KOPT-K1 (cell line): ENCODE results near the gene ZNF385C.
"Not testable (repeated sequence)": the region's sequence is repeated elsewhere in the genome, so short reads cannot be mapped to it uniquely, and the experiment has no call there.

ENCODE experiments used
- H3K27ac ChIP-seq: fragments of 200-600 bp; sonication (generic); 2 replicates; pipeline ENCODE4 v1.5.1; 2016; ENCODE audit warnings: antibody characterized with exemption, mild to moderate bottlenecking, low read depth, low read length; ENCODE audit not compliant: poor library complexity, severe bottlenecking
- H3K36me3 ChIP-seq: fragments of 200-600 bp; sonication (generic); 2 replicates; pipeline ENCODE4 v1.5.1; 2017; ENCODE audit warnings: antibody characterized with exemption, mild to moderate bottlenecking, low read length, moderate library complexity; ENCODE audit not compliant: insufficient read depth
- H3K9me3 ChIP-seq: fragments of 200-600 bp; sonication (generic); 2 replicates; pipeline ENCODE4 v1.5.1; 2017; ENCODE audit warnings: antibody characterized with exemption, low read length, mild to moderate bottlenecking; ENCODE audit not compliant: insufficient read depth, poor library complexity, severe bottlenecking

The ZNF385C gene

GRCh38 chr17:42039794-42040763 is 58.2 kb downstream of the ZNF385C start:
- no peaks in the 10 kb centered on the region for H3K9me3 ChIP-seq
- no peaks in the 10 kb centered on the region for H3K36me3 ChIP-seq
- H3K27ac ChIP-seq: no peak overlapping the region

GRCh38 chr17:42038221-42038973 is 59.9 kb downstream of the ZNF385C start:
- Histone ChIP-seq H3K27ac (no peak overlapping the region), H3K36me3 (no peaks in the 10 kb centered on the region), H3K9me3 (no peaks in the 10 kb centered on the region)

GRCh38 chr17:42034059-42034458 is 64.2 kb downstream of the ZNF385C start:
- no peaks in the 10 kb centered on the region for H3K9me3 ChIP-seq
- H3K36me3 ChIP-seq: no peaks in the 10 kb centered on the region
- peak overlapping the region; percentile 2 for H3K27ac ChIP-seq

GRCh38 chr17:42031584-42031983 is 66.7 kb downstream of the ZNF385C start:
- Histone ChIP-seq H3K27ac (no peak overlapping the region), H3K9me3 (no peaks in the 10 kb centered on the region), H3K36me3 (no peaks in the 10 kb centered on the region)

GRCh38 chr17:42028791-42029127 is 69.5 kb downstream of the ZNF385C start:
- no peaks in the 10 kb centered on the region for H3K9me3 ChIP-seq
- H3K36me3 ChIP-seq: peaks cover 16% of the 10 kb centered on the region
- H3K27ac ChIP-seq: no peak overlapping the region

- Histone ChIP-seq H3K36me3 (peaks cover 22% of the 10 kb centered on the region), H3K9me3 (no peaks in the 10 kb centered on the region), H3K27ac (peak overlapping the region; percentile 2)
These were observed 70.1 kb downstream of the ZNF385C start for GRCh38 chr17:42027961-42028790.

- Histone ChIP-seq H3K27ac (peak overlapping the region; percentile 2), H3K9me3 (no peaks in the 10 kb centered on the region), H3K36me3 (peaks cover 28% of the 10 kb centered on the region)
These were observed 70.7 kb downstream of the ZNF385C start for GRCh38 chr17:42027590-42027889.

GRCh38 chr17:42026857-42027589 is 71.2 kb downstream of the ZNF385C start:
- H3K27ac ChIP-seq: no peak overlapping the region

GRCh38 chr17:42025936-42026335 is 72.3 kb downstream of the ZNF385C start:
- Histone ChIP-seq H3K36me3 (peaks cover 39% of the 10 kb centered on the region), H3K27ac (no peak overlapping the region), H3K9me3 (no peaks in the 10 kb centered on the region)

More at GRCh38 chr17:42026857-42027589, 71.2 kb downstream of the ZNF385C start:
- Histone ChIP-seq H3K36me3 (peaks cover 34% of the 10 kb centered on the region), H3K9me3 (no peaks in the 10 kb centered on the region)

GRCh38 chr17:42025191-42025579 is 73.1 kb downstream of the ZNF385C start:
- Histone ChIP-seq H3K27ac (no peak overlapping the region), H3K36me3 (peaks cover 39% of the 10 kb centered on the region), H3K9me3 (no peaks in the 10 kb centered on the region)

- H3K9me3 ChIP-seq: no peaks in the 10 kb centered on the region
- H3K36me3 ChIP-seq: peaks cover 39% of the 10 kb centered on the region
- H3K27ac ChIP-seq: no peak overlapping the region
These were observed 74.5 kb downstream of the ZNF385C start for GRCh38 chr17:42023524-42024349.

- not testable (repeated sequence) for H3K9me3 ChIP-seq
- Histone ChIP-seq H3K36me3 (peaks cover 39% of the 10 kb centered on the region), H3K27ac (peak overlapping the region; percentile 76)
These were observed 77.4 kb downstream of the ZNF385C start for GRCh38 chr17:42020845-42021244.

GRCh38 chr17:42019509-42020404 is 78.5 kb downstream of the ZNF385C start, which contains the start of gene NKIRAS2:
Gene NKIRAS2 (plus strand): TSS chr17:42020090. CDS start chr17:42021578, 1,488 bp downstream.
- H3K36me3 ChIP-seq: peaks cover 39% of the 10 kb centered on the region
- peak within 1 kb of the TSS; percentile 76 for H3K27ac ChIP-seq
- H3K9me3 ChIP-seq: no peaks in the 10 kb centered on the region
